ENCODE results near the gene TXN2. TPM values are rescaled to one million over a fixed set of nuclear protein-coding genes. Genes with fewer than 3 reads are reported as not detected.
"Not testable (repeated sequence)": the region's sequence is repeated elsewhere in the genome, so short reads cannot be mapped to it uniquely, and the experiment has no call there.

Gene TXN2, protein sequence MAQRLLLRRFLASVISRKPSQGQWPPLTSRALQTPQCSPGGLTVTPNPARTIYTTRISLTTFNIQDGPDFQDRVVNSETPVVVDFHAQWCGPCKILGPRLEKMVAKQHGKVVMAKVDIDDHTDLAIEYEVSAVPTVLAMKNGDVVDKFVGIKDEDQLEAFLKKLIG
- total RNA-seq, result 100 to 1,000 TPM; 120 to 122 TPM

DNA sequence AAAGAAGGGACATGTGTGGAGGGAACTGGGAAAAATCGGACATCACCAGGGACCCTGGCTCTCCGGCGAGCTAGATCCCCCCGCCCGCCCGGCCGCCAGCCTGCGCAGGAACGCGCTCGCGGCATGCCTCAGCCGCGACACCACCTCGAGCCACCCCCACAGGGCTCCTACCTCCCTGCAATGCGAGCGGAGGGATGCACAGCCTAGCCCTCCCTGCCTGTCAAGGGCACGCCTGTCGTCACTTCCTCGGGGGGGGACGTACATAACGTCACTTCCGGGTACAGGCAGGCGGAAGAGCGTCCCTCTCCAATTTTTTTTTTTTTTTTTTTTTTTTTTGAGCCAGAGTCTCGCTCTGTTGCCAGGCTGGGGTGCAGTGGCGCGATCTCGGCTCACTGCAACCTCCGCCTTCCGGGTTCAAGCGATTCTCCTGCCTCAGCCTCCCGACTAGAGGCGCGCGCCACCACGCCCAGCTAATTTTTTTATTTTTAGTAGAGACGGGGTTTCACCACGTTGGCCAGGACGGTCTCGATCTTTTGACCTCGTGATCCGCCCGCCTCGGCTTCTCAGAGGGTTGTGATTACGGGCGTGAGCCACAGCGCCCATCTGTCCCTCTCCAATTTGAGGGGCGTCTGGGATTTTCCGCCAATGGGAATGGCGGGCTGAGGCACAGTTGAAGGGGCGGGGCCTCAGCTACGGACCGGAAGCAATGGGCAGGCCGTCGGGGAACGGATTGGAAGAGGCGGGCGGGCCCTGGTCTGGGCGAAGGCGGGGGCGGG lies at the start of gene TXN2:
Gene TXN2 (minus strand): TSS at position 248 of the 776 bp plus-strand sequence. CDS start 803 bp downstream, outside the sequence.
- Mint-ChIP-seq H3K27ac (peak within 1 kb of the TSS; percentile 93 to 100), H3K9me3 (no peaks in the 10 kb centered on the region), H3K36me3 (peaks cover 22 to 25% of the 10 kb centered on the region in 2 donors)
- ATAC-seq, result peak; percentile 94 to 95
- DNase-seq (ENCODE audit: low spot score in 2 of 2), result peak; percentile 89 to 93

DNA sequence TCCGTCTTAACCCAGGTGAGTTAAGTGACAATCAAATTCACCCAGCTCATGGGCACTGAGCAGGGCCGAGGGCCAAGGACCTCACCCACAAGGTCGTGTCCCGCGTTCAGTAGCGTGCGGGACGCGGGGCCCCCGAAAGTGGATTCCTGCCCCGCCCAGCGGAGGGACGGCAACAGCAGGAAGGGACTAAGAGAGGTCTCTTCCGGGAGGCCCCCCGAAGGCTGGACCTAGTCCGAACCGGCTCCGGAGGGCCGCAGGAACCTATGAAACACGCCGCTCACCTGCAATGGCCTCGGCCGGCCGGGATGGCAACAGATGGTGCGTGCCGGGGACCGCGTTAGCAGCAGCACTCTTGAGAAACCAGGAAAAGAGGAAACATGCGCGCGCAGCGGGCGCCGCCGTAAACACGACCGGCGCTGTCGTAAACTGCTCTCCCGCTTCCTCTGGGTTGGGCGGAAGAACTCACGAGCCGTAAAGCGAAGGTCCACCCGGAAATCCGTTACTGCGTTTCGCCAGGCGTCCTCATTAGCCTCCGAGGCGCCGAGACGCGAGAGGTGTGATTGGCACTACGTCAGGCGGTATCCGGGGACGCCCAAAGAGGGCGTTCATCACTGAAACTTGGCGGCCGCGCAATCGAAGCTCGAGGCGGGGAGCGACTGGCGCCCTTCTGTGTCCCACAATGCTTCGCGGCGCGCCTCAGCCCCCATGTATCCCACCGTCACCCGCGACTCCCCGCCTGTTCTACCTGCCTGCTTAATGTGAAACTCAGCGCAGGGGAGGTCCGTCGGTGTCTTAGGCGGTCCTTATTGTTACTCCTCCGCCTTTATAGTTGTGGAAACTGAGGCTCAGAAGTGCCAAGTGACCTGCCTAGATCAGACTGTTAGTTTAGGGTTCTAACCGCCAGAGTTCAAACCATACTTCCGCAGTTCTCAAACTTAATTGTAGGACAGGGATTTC lies 47.6 kb upstream of the TXN2 start, which contains the start of gene EIF3D:
Gene EIF3D (minus strand): TSS at position 372 of the 957 bp plus-strand sequence. CDS start 3,045 bp downstream, outside the sequence.
- Mint-ChIP-seq H3K27ac (peak within 1 kb of the TSS; percentile 95 to 97), H3K9me3 (peaks cover 0 to 5% of the 10 kb centered on the region in 2 donors), H3K36me3 (peaks cover 34 to 43% of the 10 kb centered on the region in 2 donors)
- ATAC-seq (peak; percentile 96 to 97), DNase-seq (ENCODE audit: low spot score in 2 of 2) (peak; percentile 97 to 99)

DNA sequence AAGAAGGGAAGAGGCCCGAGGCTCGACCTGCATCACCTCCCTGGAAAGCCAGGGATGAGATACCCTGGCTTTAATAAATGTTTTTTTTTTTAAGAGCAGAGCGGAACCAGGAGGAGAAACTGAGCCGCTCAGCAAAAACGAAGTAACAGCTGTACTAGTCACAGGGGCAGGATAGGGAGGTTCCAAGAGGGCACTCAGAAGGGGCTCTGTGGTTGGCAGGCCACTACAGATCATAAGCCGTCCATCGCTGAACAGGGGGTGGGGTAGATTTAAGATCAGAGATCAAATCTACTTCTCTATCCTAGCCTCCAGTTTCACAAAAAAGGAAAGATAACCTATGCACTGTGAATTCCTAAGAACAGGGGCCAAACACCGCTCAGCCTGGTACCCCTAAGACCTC lies 46.9 kb upstream of the TXN2 start:
- ATAC-seq, result no peak
- H3K27ac Mint-ChIP-seq, result peak overlapping the region; percentile 95 to 97
- peak in 1 of 2 donors; percentile 17 for DNase-seq (ENCODE audit: low spot score in 2 of 2)
- H3K36me3 Mint-ChIP-seq, result peaks cover 41 to 49% of the 10 kb centered on the region in 2 donors
- peaks cover 0 to 4% of the 10 kb centered on the region in 2 donors for H3K9me3 Mint-ChIP-seq

DNA sequence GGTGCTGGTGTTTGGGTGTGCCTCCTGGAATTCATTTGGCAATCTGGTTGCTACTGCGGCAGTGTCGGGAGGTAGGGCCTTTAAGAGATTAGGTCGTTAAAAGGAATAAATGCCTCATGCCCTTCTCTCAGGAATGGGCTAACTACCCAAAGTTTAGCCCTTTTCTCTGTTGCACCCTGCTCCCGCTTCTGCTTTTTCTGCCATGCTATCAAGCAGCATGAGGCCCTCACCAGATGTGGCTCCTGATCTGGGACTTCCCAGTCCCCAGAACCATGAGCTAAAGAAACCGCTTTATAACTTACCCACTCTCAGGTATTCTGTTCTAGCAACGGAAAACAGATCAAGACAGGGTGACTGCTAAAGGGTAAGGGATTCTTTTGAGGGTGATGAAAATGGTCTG lies 41.2 kb upstream of the TXN2 start:
- ATAC-seq (no peak), DNase-seq (ENCODE audit: low spot score in 2 of 2) (no peak)
- no peaks in the 10 kb centered on the region for H3K9me3 Mint-ChIP-seq
- H3K27ac Mint-ChIP-seq, result no peak overlapping the region
- peaks cover 56 to 69% of the 10 kb centered on the region in 2 donors for H3K36me3 Mint-ChIP-seq

DNA sequence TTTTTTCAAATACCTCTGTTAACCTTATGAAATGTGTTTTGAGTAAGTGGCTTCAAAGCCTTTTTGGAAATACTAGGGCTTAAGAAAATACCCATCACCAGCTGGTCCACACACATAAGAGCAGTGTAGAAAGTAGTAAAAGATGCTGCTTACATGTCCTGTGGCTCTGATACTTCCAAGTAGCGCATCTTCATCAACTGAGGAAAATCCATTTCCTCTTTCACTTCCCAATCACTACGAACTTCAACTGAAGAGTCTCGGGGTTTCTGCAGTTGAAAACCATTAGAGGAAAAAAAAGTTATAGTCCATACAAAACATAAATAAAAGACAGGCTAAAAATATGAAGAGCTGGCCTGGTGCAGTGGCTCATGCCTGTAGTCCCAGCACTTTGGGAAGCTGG lies 39.0 kb upstream of the TXN2 start:
- Mint-ChIP-seq H3K27ac (peak overlapping the region; percentile 25 to 87), H3K36me3 (peaks cover 52 to 66% of the 10 kb centered on the region in 2 donors), H3K9me3 (no peaks in the 10 kb centered on the region)
- ATAC-seq (no peak), DNase-seq (ENCODE audit: low spot score in 2 of 2) (no peak)

DNA sequence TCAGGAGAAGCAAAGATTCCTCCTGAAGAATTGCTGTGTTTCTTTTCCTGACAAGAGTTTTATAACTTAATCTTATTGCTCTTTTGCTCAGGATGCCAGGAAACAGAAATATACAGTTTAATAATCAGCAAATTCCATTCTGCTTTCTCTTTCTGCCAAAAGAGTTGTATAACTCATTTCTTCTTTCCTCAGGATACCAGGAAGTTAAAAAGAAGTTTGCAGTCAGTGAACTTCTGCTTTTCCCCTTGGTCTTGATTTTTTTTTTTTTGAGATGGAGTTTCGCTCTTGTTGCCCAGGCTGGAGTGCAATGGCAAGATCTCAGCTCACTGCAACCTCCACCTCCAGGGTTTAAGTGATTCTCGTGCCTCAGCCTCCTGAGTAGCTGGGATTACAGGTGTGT lies 38.5 kb upstream of the TXN2 start:
- not testable (repeated sequence) for DNase-seq (ENCODE audit: low spot score in 2 of 2); ATAC-seq; H3K9me3 Mint-ChIP-seq
- Mint-ChIP-seq H3K27ac (peak overlapping the region in 1 of 2 donors; percentile 72), H3K36me3 (peaks cover 49 to 66% of the 10 kb centered on the region in 2 donors)

DNA sequence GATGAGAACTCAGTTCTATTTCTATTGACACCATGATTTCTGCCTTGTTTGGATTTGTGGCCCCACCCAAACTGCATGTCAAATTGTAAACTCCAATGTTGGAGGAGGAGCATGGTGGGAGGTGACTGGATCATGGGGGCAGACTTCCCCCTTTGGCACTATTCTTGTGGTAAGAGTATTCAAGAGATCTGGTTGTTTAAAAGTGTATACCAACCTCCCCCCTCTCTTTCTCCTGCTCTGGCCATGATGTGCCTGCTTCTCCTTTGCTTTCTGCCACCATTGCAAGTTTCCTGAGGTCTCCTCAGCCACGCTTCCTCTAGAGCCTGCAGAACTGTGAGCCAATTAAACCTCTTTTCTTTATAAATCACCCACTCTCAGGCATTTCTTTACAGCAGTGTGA lies 33.3 kb upstream of the TXN2 start:
- H3K36me3 Mint-ChIP-seq, result peaks cover 45 to 66% of the 10 kb centered on the region in 2 donors
- no peaks in the 10 kb centered on the region for H3K9me3 Mint-ChIP-seq
- H3K27ac Mint-ChIP-seq, result peak overlapping the region in 1 of 2 donors; percentile 47
- ATAC-seq (no peak), DNase-seq (ENCODE audit: low spot score in 2 of 2) (no peak)

DNA sequence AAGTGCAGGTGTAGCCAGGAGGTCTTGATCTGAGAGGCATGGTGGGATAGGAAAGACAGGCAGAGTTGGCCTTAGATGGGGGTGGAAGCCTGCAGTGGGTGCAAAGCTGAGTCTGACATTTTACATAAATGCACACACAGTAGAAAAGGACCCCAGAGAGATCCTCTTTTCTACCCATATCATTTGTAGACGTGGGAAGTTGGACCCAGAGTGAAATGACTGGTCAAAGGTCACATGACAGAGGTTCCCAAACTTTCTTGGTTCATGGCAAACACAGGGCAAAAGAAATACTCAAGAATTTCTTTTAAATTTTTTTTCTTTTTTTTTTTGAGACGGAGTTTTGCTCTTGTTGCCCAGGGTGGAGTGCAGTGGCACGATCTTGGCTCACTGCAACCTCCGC lies 31.6 kb upstream of the TXN2 start:
- Mint-ChIP-seq H3K9me3 (no peaks in the 10 kb centered on the region), H3K27ac (peak overlapping the region; percentile 23 to 90), H3K36me3 (peaks cover 31 to 65% of the 10 kb centered on the region in 2 donors)
- DNase-seq (ENCODE audit: low spot score in 2 of 2), result no peak
- no peak for ATAC-seq

DNA sequence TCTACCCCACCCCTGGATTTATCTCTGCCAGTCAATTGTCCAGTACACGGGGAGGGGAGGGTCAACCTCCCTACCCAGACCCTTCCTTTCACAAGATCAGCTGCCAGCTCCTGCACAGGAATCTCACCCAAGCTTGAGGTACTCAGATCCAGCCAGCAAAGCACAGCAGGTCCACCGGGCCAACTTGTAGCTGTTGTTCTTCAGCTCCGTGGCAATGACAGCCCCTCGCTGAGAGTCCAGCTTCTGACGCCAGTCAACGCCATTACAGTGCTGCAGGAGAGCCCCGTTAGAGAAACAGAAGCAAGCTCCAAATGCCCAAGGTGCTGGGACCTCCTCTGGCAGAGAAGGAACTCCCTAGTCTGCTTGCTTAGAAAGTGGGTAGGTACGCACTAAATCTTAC lies 30.9 kb upstream of the TXN2 start:
- Mint-ChIP-seq H3K36me3 (peaks cover 31 to 68% of the 10 kb centered on the region in 2 donors), H3K27ac (peak overlapping the region; percentile 23 to 90), H3K9me3 (peaks cover 0 to 3% of the 10 kb centered on the region in 2 donors)
- no peak for DNase-seq (ENCODE audit: low spot score in 2 of 2)
- ATAC-seq, result no peak

DNA sequence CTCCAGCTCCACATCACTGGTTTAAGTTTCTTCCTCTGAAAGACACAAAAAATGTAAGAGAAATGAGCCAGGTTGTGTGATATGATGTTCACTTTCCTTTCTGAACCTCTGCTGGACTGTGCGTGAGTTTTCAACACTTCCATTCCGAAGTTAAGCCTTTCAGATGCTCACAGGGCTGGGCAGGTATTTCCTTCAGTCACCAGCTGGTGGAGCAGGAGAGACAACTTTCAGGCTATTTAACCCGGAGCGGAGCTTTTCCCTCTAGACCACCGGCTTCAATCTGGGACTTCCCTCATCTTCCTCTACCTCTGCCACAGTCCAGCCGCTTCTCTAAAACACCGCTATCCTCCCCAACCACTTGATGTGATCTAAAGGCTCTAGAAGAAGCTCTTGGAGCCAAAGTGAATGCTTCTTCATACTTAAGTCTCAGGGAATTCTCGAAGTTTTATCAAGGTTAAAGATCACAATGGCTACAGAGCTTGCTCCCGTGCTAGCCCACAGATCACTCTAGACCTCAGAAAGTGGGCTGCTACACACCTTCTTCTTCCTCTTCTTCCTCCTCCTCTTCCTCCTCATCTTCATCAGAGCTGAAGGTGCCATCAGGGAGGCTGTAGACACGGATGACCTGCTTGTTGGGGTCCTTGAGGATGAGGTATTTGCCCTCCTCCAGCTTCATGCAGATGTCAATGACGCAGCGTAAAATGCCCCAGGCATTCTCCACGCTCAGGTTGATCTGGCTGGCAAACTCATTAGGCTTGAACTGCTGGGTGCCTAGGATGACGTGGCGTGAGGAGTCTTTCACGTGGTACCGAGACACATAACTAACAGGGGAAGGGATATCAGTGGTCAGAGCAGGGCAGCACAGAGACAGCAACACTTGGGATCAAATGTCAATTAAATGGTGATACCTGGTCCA lies 29.8 kb upstream of the TXN2 start:
- H3K27ac Mint-ChIP-seq, result peak overlapping the region; percentile 6 to 47
- H3K36me3 Mint-ChIP-seq, result peaks cover 24 to 60% of the 10 kb centered on the region in 2 donors
- ATAC-seq, result no peak
- peaks cover 0 to 4% of the 10 kb centered on the region in 2 donors for H3K9me3 Mint-ChIP-seq
- peak in 1 of 2 donors; percentile 43 for DNase-seq (ENCODE audit: low spot score in 2 of 2)

DNA sequence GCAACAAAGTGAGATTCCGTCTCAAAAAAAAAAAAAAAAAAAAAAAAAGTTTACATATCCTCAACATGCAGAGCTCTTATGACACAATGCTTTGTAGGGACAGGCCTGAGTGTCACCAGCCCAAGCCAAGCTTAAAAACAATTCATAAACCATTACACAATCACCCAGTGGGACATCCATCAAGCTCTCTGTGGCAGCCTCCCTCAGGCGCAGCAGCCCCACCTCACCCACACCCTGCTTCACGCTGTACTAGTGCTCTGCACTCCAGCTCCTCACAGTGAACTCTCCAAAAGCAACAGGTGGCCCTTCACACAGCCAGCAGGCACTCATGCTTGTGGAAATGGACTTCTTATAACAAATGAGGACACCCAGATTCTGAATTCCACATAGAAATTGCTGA lies 28.9 kb upstream of the TXN2 start:
- Mint-ChIP-seq H3K36me3 (peaks cover 18 to 51% of the 10 kb centered on the region in 2 donors), H3K9me3 (peaks cover 0 to 4% of the 10 kb centered on the region in 2 donors), H3K27ac (peak overlapping the region; percentile 6 to 87)
- no peak for DNase-seq (ENCODE audit: low spot score in 2 of 2)
- ATAC-seq, result no peak

DNA sequence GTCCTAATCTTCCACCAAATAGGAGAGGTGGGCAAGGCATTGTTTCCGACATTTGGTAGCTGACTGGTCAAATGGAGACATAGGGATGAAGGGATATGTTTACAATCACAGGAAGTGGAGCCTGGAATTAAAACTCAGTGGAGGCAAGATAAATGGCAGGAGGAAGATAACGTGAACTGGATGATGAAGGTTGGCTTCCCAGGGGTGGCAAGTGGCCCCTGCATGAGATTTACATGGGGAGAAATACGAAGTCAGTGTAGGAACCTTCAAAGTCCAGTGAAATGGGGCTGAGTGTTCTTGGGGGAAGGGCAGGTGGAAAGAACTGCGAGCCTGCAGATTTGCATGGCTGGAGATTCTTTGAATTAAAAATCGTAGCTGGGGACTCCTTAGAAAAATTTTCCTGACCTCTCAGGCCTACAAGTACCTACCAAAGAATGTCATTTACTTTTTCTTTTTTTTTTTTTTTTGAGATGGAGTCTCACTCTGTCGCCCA lies 26.1 kb upstream of the TXN2 start:
- DNase-seq (ENCODE audit: low spot score in 2 of 2), result no peak
- ATAC-seq, result no peak
- H3K27ac Mint-ChIP-seq, result peak overlapping the region; percentile 5 to 47
- peaks cover 11 to 27% of the 10 kb centered on the region in 2 donors for H3K36me3 Mint-ChIP-seq
- H3K9me3 Mint-ChIP-seq, result peaks cover 0 to 4% of the 10 kb centered on the region in 2 donors

DNA sequence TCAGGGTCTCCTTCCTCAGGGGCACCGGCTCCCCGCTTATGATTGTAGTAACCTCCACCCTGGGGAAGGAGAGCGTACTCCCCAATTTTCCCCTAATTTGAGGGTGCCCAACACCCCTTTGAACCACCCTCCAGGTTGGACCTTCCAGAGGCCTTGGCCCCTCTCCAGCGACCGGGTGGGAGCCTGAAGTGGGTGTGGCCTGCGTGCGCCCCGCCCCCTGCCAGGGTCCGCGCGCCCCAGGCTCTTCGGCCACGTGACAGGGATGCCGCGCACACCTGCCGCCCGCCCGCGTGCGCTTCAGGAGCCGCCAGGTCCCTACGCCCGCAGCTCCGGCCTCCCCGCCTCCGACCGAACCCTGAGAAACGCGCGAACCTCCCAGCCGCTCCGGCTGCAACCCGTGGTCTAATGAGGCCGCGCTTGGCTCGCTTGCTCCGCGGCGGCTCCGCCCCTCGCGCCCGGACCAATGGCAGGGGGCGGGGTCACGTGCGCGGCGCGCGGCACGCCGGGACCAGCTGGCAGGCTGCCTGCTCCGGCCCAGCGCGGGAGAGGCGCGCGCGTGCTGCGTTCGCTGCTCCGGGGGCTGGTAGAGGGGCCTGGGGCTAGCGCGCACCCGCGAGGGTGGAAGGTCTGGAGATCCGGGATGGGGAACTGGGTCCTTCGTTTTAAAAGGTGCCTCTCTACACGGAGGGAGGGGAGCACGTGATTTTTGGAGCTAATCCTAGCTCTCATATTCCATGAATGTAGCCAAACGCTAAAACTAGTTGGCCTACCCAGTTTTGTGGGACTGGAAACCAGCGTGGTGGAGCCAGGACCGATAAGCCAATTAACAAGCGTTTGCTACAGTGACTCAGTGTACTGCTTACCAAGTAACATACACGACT lies 25.4 kb upstream of the TXN2 start, which contains the start of gene FOXRED2:
Gene FOXRED2 (minus strand): TSS at position 404 of the 881 bp plus-strand sequence. CDS start 618 bp downstream, outside the sequence.
- H3K9me3 Mint-ChIP-seq, result peaks cover 0 to 4% of the 10 kb centered on the region in 2 donors

DNA sequence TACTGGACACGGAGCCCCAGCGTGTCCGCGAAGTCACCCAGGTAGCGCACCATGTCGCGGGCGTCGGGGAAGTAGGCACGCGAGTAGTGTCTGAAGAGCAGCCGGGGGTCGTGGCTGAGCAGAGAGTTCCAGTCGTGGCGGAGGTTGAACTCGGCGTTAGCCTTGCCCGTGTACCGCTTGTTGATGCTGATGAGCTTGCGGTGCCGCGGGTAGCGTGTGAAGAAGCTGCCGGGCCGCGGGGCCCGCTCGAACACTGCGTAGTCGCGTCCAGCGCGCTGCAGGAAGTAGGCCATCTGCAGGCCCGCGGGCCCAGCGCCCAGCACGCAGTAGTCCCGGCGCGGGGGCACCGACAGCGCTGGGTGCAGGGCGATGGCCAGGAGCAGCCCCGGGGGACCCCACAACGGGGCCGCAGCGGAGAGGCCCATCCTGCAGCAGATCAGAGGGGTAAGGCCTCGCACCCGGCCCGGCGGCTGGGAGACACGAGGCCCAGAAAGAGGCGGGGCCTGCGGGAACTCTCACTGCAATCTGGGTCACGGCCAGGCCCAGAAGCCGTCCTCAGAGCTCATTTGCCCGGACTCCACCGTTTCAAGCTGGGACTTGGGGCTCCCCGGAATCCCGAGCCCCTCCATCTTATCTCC lies 24.7 kb upstream of the TXN2 start:
- Mint-ChIP-seq H3K36me3 (peaks cover 7 to 14% of the 10 kb centered on the region in 2 donors), H3K27ac (no peak overlapping the region), H3K9me3 (peaks cover 0 to 4% of the 10 kb centered on the region in 2 donors)
- ATAC-seq, result no peak
- no peak for DNase-seq (ENCODE audit: low spot score in 2 of 2)

More for the DNA sequence above, 25.4 kb upstream of the TXN2 start, which contains the start of gene FOXRED2:
- ATAC-seq, result peak; percentile 94 to 95
- peak; percentile 91 to 92 for DNase-seq (ENCODE audit: low spot score in 2 of 2)
- H3K27ac Mint-ChIP-seq, result peak within 1 kb of the TSS; percentile 5 to 47
- H3K36me3 Mint-ChIP-seq, result peaks cover 7 to 21% of the 10 kb centered on the region in 2 donors

Measured in activated naive CD4-positive, alpha-beta T cell treated with anti-CD3 and anti-CD28 coated beads, Interleukin-2, amount 50 U/mL, for 72 hours (primary cell).